A549 (cell line): ENCODE data around the gene CCDC185. TPM values are rescaled to one million over a fixed set of nuclear protein-coding genes. Genes with fewer than 3 reads are reported as not detected.

Experiments used
- ATAC-seq, 2 experiments: fragments of 200-7000 bp in 1 of 2; fragments of >200 bp in 1 of 2; cut with Nextera tagmentation in 1 of 2; cut with Tn5 transposase in 1 of 2; 3 replicates each; pipeline versions ENCODE4 v1.8.0 to v1.9.1; 2018 to 2020; ENCODE audit warnings: mild to moderate bottlenecking in 1 of 2, moderate library complexity in 1 of 2
- CTCF ChIA-PET: fragments of 300-600 bp; sonication (Branson Sonifier 250); formaldehyde crosslinking; extraction: SDS; loops from one replicate; lab custom pipeline; 2021; ENCODE audit warnings: antibody characterized with exemption, inconsistent platforms; lab: Yijun Ruan, JAX
- POLR2A ChIA-PET: fragments of 350-600 bp; formaldehyde crosslinking; extraction: SDS; loops from one replicate; lab custom pipeline; 2021; ENCODE audit warnings: antibody characterized with exemption, inconsistent platforms; lab: Yijun Ruan, JAX
- DNase-seq, 2 experiments: peaks; one replicate each; pipeline versions ENCODE4 v3.0.0 to v3.0.0-alpha.2; 2011 to 2016; ENCODE audit warnings: low read depth in 1 of 2, low spot score in 1 of 2
- FAIRE-seq: peaks from 2 replicates; lab custom pipeline; 2011; peaks lifted over from hg19 to GRCh38; lab: Jason Lieb, UNC
- H3K27ac ChIP-seq, 2 experiments: fragments of >200 bp; sonication (Bioruptor Twin); formaldehyde crosslinking; 3 replicates each; pipeline ENCODE4 v1.5.1; 2016 to 2017
- H3K4me1 ChIP-seq: fragments of >200 bp; sonication (Bioruptor Twin); formaldehyde crosslinking; 3 replicates; pipeline ENCODE4 v1.6.1; 2016
- H3K4me2 ChIP-seq: fragments of >200 bp; sonication (Bioruptor Twin); formaldehyde crosslinking; 3 replicates; pipeline ENCODE4 v1.6.1; 2016
- H3K4me3 ChIP-seq: fragments of >200 bp; sonication (Bioruptor Twin); formaldehyde crosslinking; 3 replicates; pipeline ENCODE4 v1.5.1; 2016
- H3K9me3 ChIP-seq: fragments of >200 bp; sonication (Bioruptor Twin); formaldehyde crosslinking; 3 replicates; pipeline ENCODE4 v1.6.1; 2016
- CBX8 ChIP-seq: fragments of 200-600 bp; sonication (generic); IDR thresholded peaks from 2 replicates; pipeline ENCODE4 v1.6.1; 2016
- CEBPB ChIP-seq, 2 experiments: fragments of >200 bp in 1 of 2; sonication (Bioruptor Twin) in 1 of 2; formaldehyde crosslinking in 1 of 2; IDR thresholded peaks; 2 replicates each; pipeline ENCODE4 v1.6.1; 2012 to 2016
- CHD2 ChIP-seq: fragments of 150-350 bp; IDR thresholded peaks from 2 replicates; pipeline ENCODE4 v1.6.1; 2014; ENCODE audit warnings: low read length; ENCODE audit not compliant: partially characterized antibody
- E2F6 ChIP-seq: IDR thresholded peaks from 2 replicates; pipeline ENCODE4 v1.6.1; 2012; ENCODE audit warnings: low read depth, borderline replicate concordance
- FOXS1 ChIP-seq: fragments of 250-450 bp; sonication (Bioruptor Pico); IDR thresholded peaks from 2 replicates; pipeline ENCODE4 v1.5.0; 2020; ENCODE audit warnings: mild to moderate bottlenecking, moderate library complexity
- GATA3 ChIP-seq: IDR thresholded peaks from 2 replicates; pipeline ENCODE4 v1.6.1; 2012; ENCODE audit warnings: borderline replicate concordance
- JUN ChIP-seq, 2 experiments: fragments of >200 bp; sonication (Bioruptor Twin); formaldehyde crosslinking; IDR thresholded peaks; 2 replicates in 1 of 2; 3 replicates in 1 of 2; pipeline ENCODE4 v1.6.1; 2016 to 2017
- KDM1A ChIP-seq: fragments of 200-600 bp; sonication (generic); IDR thresholded peaks from 2 replicates; pipeline ENCODE4 v1.6.1; 2016; ENCODE audit warnings: low read depth, mild to moderate bottlenecking
- NPAS2 ChIP-seq: fragments of 250-450 bp; sonication (Bioruptor Pico); IDR thresholded peaks from 2 replicates; pipeline ENCODE4 v1.8.0; 2022; ENCODE audit warnings: mild to moderate bottlenecking, moderate library complexity, borderline replicate concordance
- PHF8 ChIP-seq: fragments of 200-600 bp; sonication (generic); IDR thresholded peaks from 2 replicates; pipeline ENCODE4 v1.6.1; 2016; ENCODE audit warnings: low read depth, mild to moderate bottlenecking, antibody characterized with exemption, moderate library complexity, borderline replicate concordance
- POLR2AphosphoS2 ChIP-seq: conservative IDR thresholded peaks from 2 replicates; pipeline ENCODE4 v1.6.1; 2012; ENCODE audit warnings: low read length, improper control_type of control experiment, inconsistent platforms
- RARB ChIP-seq: fragments of 250-450 bp; sonication (Bioruptor Pico); IDR thresholded peaks from 2 replicates; pipeline ENCODE4 v1.8.0; 2021; ENCODE audit warnings: mild to moderate bottlenecking, moderate library complexity
- REST ChIP-seq: fragments of 200-600 bp; sonication (generic); IDR thresholded peaks from 2 replicates; pipeline ENCODE4 v1.6.1; 2016; ENCODE audit warnings: antibody characterized with exemption, mild to moderate bottlenecking, moderate library complexity
- RNF2 ChIP-seq: fragments of 200-600 bp; sonication (generic); IDR thresholded peaks from 2 replicates; pipeline ENCODE4 v1.6.1; 2016; ENCODE audit warnings: low read depth, mild to moderate bottlenecking, antibody characterized with exemption, moderate library complexity, borderline replicate concordance
- ZSCAN20 ChIP-seq: fragments of 250-450 bp; sonication (Bioruptor Pico); IDR thresholded peaks from 2 replicates; pipeline ENCODE4 v1.8.0; 2022; ENCODE audit warnings: mild to moderate bottlenecking, moderate library complexity
- WGBS: methylation state at CpG from one replicate; pipeline ENCODE4 v1.1.6; 2017; ENCODE audit errors: missing lambda C conversion rate; 5-methylcytosine and 5-hydroxymethylcytosine counted together
- polyA plus RNA-seq, 4 experiments: library from polyadenylated mRNA; depleted of rRNA in 3 of 4; stranded (reverse); fragments of >200 nt; fragmentation: RNase III in 1 of 4; extraction: RNeasy Plus Mini Kit Qiagen cat#74134 plus additional on column Dnase treatment in 1 of 4; gene quantifications; 2 replicates in 3 of 4; 3 replicates in 1 of 4; pipeline ENCODE4 v1.2.3, GENCODE V29; 2011 to 2017
- TF ChIP-seq, protein P1 (sequence below): fragments of 450-650 bp; IDR thresholded peaks from 2 replicates; pipeline ENCODE4 v1.6.1; 2014; ENCODE audit warnings: antibody characterized with exemption

Gene CCDC185
- polyA plus RNA-seq, 2 of the 4 experiments (the other 2 are of a cell fraction), result 0.04 TPM; not detected in 1

DNA sequence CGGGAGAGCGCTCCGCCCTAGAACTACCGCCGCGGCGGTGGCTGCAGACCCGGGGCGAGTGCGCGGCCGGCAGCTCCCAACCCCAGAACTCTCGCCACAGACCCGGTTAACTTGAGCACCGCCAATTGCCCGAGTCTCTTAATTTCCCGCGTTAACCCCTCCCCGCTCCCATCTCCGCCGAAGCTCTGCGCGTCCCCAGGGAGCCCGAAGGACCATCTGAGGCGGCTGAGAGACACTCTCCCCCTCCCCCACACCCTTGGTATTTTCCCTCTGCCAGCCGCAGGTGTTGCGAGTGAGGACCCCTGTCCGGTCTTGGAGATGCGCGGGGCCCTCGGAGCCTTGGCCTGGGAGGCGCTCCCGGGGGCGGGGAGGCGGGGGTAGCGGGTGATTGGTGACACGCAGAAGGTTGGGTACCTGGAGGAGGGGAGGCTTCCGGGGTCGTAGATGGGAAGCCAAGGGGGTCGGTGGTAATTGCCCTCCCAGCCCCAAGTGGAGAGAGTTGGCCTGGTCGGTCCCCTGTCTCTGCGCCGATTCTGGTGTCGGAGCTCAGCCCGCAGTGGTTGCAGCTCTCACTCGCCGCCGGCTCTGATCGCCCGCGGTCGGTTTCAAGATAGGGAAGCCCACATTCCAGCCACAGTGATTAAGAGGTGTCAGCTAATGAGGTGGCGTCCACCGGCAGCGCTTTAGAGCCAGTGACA is 28.4 kb upstream of the CCDC185 start:
- ATAC-seq (peak; percentile 33 to 47; a peak in 4 of 6 replicates), DNase-seq (no peak), FAIRE-seq (no peak)
- CTCF ChIA-PET, result interaction anchor here (0.8 to 1.6 kb wide), 8 partner anchors 9 to 235 kb away, joined by 3 to 7 read pairs (median 3); partner anchors contain the start of gene CCDC185
- POLR2A ChIA-PET, result interaction anchor here (0.6 kb wide), 1 partner anchor 9 kb away, joined by 3 read pairs; no protein-coding TSS in a partner anchor
- Histone ChIP-seq H3K27ac (peak overlapping the region in 1 of 2 experiments; percentile 72; a peak in 3 of 6 replicates), H3K4me2 (peak overlapping the region; percentile 99), H3K4me3 (peak overlapping the region; percentile 79), H3K9me3 (no peaks in the 10 kb centered on the region), H3K4me1 (peaks cover 3% of the 10 kb centered on the region; the same call in 1 of the 3 replicates)
- TF ChIP-seq PHF8 (no peak), RNF2 (0 out of 2 replicates have a peak, but pooled peaks have one; percentile 19)
- 27% methylated on average over 37 of the region's 55 CpGs for WGBS

GRCh38 chr1:223374064-223374610 is 19.1 kb upstream of the CCDC185 start:
- ChIA-PET POLR2A (no interaction called here), CTCF (interaction anchor here (1.0 to 1.3 kb wide), 3 partner anchors 9 to 310 kb away, joined by 3 to 6 read pairs (median 3); no protein-coding TSS in a partner anchor)
- H3K4me1 ChIP-seq, result no peaks in the 10 kb centered on the region
- ATAC-seq, result no peak
- H3K4me3 ChIP-seq, result no peak overlapping the region
- no peak overlapping the region for H3K4me2 ChIP-seq
- H3K9me3 ChIP-seq, result peaks cover 17% of the 10 kb centered on the region
- WGBS, result 31% methylated on average over 4 of the region's 4 CpGs
- no peak for DNase-seq
- TF ChIP-seq CEBPB (IDR thresholded peaks at IDR 0.05) (no peak), PHF8 (no peak), E2F6 (no peak), RARB (CRISPR knock-in tag) (no peak), FOXS1 (CRISPR knock-in tag) (no peak), POLR2AphosphoS2 (no peak), GATA3 (no peak), NPAS2 (no peak), KDM1A (no peak)
- H3K27ac ChIP-seq, result no peak overlapping the region
- no peak for FAIRE-seq

DNA sequence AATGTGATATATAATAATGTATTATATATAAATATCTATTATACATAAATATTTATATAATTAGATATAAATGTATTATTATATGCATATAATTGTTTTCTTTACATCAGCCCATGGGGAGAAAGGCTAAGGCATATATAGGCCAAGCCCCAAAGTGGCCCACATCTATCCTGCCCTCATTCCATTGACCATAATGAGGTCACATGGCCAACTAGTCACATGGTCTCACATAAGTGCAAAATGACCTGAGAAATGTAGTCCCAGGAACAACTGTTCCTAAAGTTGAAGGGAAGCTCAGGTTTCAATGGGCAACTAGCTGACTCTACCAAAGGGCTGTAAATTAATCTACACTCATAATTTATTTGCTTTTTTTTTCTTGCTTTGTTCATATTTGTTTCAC is 14.5 kb upstream of the CCDC185 start:
- DNase-seq (peak in 1 of 2 experiments; percentile 20), ATAC-seq (no peak), FAIRE-seq (no peak)
- Histone ChIP-seq H3K4me2 (no peak overlapping the region), H3K27ac (no peak overlapping the region), H3K4me3 (no peak overlapping the region), H3K4me1 (no peaks in the 10 kb centered on the region), H3K9me3 (peaks cover 16% of the 10 kb centered on the region)
- ChIA-PET CTCF (interaction anchor here (0.7 to 2.1 kb wide), 3 partner anchors 19 to 245 kb away, joined by 3 to 7 read pairs (median 3); no protein-coding TSS in a partner anchor), POLR2A (no interaction called here)
- no peak for TF ChIP-seq JUN (IDR thresholded peaks at IDR 0.05)
- TF ChIP-seq, protein P1, sequence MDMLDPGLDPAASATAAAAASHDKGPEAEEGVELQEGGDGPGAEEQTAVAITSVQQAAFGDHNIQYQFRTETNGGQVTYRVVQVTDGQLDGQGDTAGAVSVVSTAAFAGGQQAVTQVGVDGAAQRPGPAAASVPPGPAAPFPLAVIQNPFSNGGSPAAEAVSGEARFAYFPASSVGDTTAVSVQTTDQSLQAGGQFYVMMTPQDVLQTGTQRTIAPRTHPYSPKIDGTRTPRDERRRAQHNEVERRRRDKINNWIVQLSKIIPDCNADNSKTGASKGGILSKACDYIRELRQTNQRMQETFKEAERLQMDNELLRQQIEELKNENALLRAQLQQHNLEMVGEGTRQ, result peak; percentile 56

DNA sequence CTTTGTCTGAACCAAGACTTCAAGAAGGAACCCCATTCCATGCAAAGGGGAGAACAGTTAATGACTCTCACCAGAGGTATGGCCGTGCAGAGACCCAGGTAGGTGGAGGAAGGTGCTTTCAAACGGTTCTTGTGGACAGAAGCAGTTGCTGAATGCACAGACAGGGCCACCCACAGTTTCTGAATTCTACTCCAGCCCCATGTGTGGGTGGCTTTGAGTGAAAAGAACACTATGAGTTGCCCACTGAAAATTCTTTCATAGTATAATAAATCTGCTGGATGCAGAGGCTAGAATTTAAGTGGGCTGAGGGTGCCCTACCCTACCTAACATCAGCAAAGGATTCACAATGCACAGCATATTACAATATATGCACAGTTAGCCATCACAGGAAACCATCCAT is 7.2 kb upstream of the CCDC185 start:
- FAIRE-seq, result no peak
- Histone ChIP-seq H3K4me2 (no peak overlapping the region), H3K4me1 (no peaks in the 10 kb centered on the region)
- CTCF ChIA-PET, result no interaction called here
- 24% methylated on average over 2 of the region's 2 CpGs for WGBS
- no peak for TF ChIP-seq CBX8
- TF ChIP-seq ZSCAN20 (CRISPR knock-in tag), result no peak
- no peak for TF ChIP-seq REST
- TF ChIP-seq CHD2, result no peak
- TF ChIP-seq, all 56 proteins: peak for 0
- Histone ChIP-seq H3K27ac (no peak overlapping the region), H3K4me3 (no peak overlapping the region), H3K9me3 (no peaks in the 10 kb centered on the region)
- POLR2A ChIA-PET, result no interaction called here
- DNase-seq, result no peak
- no peak for ATAC-seq
